DMS53 treated with DMSO at 0.1 percent for 48 hours (cell line): ENCODE measurements around the gene EFCAB8.

Experiments
- DNase-seq: peaks from one replicate; lab custom pipeline; 2025; ENCODE audit not compliant: unreplicated experiment; lab: John Stamatoyannopoulos, UW

EFCAB8 gene

GRCh38 chr20:33005908-33006775, 147.4 kb downstream of the EFCAB8 start:
- DNase-seq: no peak

DNA sequence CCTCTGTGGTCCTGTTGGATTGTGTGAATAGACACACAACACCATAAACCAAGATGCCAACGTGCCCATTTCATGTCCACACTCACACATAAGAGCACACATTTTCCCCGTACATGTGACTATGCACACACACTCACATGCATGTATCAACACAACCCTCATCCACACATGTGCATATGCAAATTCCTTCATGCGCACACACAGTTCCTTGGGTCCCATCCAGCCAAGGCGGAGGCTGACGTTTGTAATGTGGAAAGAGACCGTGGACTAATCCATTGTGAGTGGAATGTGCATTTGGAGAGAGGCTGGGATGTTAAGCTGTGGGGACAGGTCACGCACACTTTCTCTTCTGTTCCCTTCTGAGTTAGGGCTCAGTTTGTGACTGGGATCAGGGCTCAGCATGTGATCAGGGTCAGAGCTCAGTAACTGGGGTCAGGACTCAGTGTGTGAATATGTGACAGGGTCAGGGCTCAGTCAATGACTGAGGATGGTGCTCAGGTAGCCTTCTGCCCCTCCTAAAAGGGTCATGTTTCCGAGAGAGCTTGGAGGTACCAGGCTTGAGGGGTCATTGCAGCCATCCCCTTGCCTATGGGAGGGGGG, 148.2 kb downstream of the EFCAB8 start:
- no peak for DNase-seq

GRCh38 chr20:33007376-33008335, 148.9 kb downstream of the EFCAB8 start, which contains the start of gene BPIFB2:
Gene BPIFB2 (plus strand): TSS chr20:33007704. CDS start chr20:33008575, 871 bp downstream.
- no peak for DNase-seq

DNA sequence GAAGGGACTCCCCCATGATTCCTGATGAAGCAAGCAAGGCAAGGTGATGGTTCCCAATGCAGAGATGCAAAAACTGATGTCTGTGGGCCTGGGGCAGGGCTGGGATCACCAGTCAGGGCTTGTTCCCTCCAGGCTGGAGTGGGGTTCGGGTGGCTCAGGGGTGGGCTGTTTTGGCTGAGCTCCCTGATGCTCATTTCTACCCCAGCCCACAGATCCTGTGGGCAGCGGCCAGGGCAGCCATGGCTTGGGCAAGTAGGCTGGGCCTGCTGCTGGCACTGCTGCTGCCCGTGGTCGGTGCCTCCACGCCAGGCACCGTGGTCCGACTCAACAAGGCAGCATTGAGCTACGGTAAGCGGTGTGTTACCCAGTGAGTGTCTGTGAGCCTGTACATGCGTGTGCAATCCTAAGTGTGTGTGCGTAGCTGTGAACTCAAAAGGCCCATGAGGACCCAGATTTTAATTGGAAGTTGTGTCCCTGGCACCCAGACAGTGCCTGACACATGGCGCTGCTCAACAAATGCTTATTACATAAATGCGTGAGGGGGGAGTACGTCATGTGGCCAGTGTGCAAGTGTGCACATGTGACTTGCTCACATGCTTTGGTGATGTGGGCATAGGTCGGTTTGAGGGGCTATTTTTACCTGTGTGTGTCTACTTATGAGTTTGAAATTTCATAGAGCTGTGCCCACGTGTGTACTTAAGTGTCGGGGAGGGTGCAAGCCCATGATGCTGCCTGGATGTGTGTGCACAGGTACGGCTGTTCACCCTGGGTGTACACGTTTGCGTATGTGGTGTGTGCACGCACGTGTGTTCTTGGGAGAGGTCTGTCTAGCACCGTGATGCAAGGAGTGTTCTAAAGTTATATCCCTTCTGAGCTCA, 149.9 kb downstream of the EFCAB8 start:
- DNase-seq: no peak

DNA sequence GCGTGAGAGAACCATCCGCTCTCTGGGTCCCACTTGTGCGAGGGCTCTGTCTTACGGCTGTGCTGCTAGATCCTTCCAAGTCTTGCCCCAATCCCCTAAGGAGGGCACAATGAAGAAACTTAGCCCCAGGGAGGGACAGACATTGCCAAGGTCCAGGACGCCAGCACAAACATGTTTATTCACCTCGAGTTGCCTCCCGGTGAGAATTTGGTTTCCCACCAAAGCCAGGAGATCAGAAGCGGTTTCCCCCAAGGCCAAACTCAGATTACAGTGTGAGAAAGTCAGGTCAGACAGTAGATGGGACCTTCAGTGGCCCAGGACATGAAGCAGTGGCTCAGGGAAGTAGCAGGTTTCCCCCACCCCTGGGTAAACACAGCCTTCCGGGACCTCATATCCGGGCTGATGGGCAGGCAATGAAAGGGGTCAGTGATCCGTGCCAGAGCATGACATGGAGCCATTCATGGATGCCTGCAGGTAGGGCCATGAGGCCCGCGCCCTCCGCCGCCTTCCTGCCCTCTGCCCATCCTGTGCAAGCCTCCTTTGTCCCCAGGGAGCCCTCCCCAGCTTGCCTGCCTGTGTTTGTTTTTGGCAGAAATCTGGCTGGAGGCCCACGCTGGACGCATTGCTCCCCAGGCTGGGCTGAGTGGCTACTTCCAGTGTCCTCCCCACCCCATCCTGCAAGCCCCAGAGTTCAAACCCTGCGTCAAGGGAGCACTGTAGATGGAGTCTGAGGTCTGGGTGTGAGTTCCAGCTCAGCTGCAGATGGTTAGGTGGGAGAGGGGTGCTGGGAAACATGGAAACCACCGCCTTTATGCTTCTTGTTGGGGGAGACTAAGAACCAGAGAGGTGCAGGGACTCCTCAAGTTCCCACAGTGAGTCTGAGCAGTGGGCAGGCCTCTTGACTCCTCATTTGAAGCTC, 150.8 kb downstream of the EFCAB8 start:
- DNase-seq: no peak

- DNase-seq: no peak
Measured at GRCh38 chr20:33010133-33010504, 151.4 kb downstream of the EFCAB8 start.

GRCh38 chr20:33010674-33011449, 152.1 kb downstream of the EFCAB8 start:
- DNase-seq: no peak
